GM04503 (cell line): Measurements from ENCODE around the gene ZAR1.
A peak's percentile ranks its signal among the peaks of the same experiment; 100 is the strongest.

ENCODE experiments used
- DNase-seq: peaks from one replicate; pipeline ENCODE4 v3.0.0-alpha.2; 2012; ENCODE audit warnings: low read depth

Gene ZAR1

GRCh38 chr4:48490680-48491513 is 845 bp downstream of the ZAR1 start:
- DNase-seq = no peak

- no peak for DNase-seq
Measured at GRCh38 chr4:48491514-48492176, 1.6 kb downstream of the ZAR1 start.

- DNase-seq = no peak
Measured at GRCh38 chr4:48493452-48494100, 3.5 kb downstream of the ZAR1 start.

DNA sequence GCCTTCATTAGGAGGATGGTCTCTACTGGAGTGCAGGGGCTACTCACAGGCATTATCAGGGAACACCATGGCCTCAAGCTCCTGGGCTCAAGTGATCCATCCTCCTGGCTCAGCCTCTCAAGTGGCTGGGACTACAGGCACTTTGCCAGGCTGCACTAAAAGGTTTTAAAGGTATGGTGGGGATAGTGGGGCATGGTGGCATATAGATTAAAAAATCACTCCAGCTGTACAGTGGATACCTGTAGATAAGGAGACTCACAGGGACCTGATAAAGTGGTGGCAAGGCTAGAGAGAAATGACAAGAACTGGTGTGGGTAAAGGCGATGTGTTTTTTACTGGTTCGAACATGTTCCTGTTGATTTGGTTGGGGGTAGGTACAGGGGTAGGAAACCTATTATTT is 5.9 kb downstream of the ZAR1 start:
- no peak for DNase-seq

DNA sequence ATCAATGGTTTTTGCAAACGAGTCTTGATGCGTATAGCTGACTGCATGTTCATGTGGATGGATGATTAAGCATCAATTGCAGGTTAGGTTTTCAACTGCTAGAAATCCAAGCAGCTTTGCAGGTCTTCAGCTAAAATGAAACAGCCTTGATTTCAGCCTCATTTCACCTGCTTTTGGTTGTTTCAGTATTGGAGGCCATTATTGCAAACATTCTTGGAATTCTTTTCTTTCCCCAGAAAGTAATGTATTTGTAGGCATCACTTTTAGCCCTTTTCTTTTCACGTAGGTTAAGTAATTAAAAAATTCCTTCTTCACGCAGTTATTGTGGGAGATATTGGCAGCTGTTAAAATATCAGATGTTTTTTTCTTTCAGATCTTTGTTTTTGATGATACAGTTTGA is 8.8 kb downstream of the ZAR1 start:
- no peak for DNase-seq

GRCh38 chr4:48499551-48500066 is 9.6 kb downstream of the ZAR1 start:
- DNase-seq = no peak

DNA sequence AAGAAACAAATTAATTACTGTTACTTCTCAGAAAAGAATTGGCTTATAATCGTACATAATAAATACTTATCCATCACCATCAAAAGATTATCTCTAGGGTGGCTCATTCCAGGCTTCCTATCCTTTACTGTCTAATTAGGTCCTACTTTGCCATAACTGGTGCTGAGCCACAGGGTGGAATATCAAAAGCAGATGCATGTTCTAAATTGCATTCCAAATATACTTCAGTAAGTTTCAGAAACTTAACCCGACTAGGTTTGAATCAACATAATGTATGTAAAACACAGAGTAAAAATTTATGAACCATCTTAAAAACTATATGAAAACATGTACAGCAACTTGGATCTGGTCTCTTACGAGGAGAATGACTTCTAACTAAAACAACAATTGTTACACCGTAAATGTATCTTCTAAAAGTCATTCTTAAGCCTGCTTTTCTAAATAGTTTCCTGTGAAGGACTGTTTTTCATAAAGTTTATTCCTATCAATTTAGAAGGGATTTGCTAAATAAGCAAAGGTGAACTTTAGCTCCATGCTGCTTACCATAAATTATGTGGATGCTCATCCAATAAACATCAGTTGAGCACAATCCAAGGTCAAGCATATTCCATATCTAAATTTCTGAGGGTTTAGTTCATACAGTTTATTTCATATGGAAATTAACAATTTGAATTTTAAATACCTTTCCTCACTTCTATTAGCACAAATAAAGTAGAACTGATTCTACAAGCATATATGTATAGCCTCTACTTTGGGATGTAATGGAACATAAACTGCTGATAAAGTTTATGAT is 13.4 kb downstream of the ZAR1 start:
- DNase-seq = no peak

DNA sequence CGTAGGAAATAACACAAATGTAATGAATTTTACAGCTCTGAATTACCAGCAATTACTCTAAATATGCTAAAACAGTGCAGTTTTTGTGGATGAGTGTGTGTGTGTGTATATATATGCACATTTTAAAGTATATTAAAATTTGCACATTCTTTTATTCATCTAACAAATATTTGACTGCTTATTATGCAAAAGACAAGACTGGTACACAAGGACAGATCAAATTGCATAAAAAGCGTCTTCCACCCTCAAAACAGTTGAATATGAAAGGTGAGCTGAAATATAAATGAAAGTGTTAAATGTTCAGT is 13.9 kb downstream of the ZAR1 start:
- no peak for DNase-seq

DNA sequence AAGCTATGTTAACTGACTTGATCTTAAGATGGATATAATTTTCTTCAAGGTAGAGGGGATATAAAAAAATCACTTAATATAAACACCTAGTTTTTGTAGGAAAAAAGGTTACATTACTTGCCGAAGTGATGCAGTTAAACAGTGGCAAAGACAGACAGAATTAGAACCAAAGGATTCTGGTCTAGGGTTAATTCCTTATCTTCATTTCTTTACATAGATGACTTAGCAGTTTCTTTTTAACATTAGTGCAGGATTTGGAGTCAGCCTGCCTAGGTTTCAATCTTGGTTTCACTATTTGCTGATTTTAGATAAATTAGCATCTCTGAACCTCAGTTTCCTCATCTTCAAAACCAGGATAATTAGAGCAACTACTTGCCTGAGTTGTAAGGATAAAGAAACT is 14.3 kb downstream of the ZAR1 start:
- no peak for DNase-seq

GRCh38 chr4:48506716-48507115 is 16.7 kb downstream of the ZAR1 start:
- no peak for DNase-seq

GRCh38 chr4:48509543-48509942 is 19.5 kb downstream of the ZAR1 start:
- peak; percentile 3 for DNase-seq

DNA sequence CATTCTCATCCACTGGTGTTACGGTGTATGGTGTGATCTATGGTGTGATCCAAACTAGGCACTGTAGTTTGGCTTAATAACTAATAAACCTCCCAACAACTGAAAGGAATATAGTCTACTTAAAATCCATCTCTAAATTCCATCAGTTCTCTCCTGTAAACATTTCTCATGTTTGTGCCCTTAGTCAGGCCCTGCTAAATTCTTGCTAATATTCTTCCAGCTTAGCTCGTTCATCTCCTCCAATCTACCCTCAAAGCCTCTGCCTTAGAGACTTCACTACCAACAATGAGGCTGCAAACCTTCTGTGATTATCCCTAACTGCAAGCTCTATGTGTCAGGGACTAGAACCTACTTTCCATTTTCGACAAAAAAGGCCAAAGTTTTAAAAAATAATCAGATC is 28.1 kb downstream of the ZAR1 start:
- no peak for DNase-seq

DNA sequence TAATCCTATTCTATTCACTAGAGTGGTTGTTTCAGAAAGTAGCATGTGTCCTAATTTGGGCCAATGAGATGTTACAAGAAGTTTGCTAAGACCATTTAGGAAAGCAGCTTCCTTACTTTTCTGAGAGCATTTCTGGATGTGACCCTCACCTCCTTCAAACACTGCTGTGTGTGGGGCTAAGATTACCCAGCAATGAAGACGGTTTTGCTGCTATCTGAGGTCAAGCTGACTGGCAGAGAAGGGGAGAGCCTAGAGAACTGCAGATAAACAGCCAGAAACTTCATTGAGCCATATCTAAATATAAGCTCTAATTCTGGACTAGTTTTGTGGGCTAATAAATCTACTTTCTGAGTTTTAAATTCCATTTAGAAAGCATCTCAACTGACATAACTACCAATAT is 36.4 kb downstream of the ZAR1 start:
- DNase-seq = no peak

- DNase-seq = no peak
Measured at GRCh38 chr4:48538358-48538757, 48.3 kb downstream of the ZAR1 start.

- DNase-seq = no peak
Measured at GRCh38 chr4:48539597-48539996, 49.5 kb downstream of the ZAR1 start.

DNA sequence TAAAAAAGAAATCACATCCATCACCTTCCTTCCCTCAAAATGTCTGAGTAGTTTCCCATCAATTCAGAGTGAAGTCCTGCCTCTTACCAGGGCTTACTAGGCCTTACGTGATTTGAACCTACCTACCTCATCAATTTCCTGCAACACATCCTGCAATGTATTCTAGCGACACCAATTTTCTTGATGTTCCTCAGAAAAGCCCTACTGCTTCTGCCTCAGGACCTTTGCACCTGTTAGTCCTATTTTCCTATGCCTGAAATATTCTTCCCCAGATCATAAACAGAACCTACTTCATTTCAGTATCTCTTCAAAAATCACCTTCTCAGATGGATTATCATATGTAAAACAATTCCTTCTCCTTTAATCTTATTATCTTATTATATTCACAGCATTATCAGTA is 52.8 kb downstream of the ZAR1 start:
- no peak for DNase-seq

DNA sequence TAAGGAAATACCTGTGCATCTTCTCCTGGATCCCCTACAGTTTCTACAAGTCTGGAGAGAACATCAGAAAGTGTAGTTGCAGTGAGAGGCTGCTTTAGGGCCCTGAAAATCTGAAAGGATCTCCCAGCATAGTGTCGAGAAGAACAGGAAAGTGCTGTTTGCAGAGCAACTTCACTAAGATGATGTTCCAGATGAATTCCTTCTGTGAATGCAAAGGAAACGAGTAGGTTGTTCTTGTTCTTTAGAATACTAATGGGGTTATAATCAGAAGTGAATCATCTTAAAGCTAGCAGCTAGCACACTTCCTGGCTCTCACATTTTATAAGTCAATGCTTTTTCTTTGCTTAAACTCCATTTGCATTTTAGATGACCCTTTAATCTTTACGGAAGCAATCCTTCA is 53.7 kb downstream of the ZAR1 start:
- DNase-seq = no peak
